GM12891 (cell line): ENCODE measurements around the gene SLC25A26.

Source experiments
- POLR2AphosphoS5 ChIP-seq: IDR thresholded peaks from 2 replicates; pipeline ENCODE4 v1.6.1; 2011; ENCODE audit warnings: low read depth, low read length, control low read depth
- POU2F2 ChIP-seq: IDR thresholded peaks from 2 replicates; pipeline ENCODE4 v1.6.1; 2011; ENCODE audit warnings: low read depth, mild to moderate bottlenecking, control low read depth, low read length, moderate library complexity
- TAF1 ChIP-seq: IDR thresholded peaks from 2 replicates; pipeline ENCODE4 v1.6.1; 2011; ENCODE audit warnings: low read depth, low read length, control low read depth

GRCh38 chr3:66265649-66266048 is 44.8 kb downstream of the SLC25A26 start:
- no peak for TF ChIP-seq POLR2AphosphoS5
- no peak for TF ChIP-seq POU2F2
- no peak for TF ChIP-seq TAF1
